T-helper 17 cell (primary cell): Measurements from ENCODE around the gene SLC24A4. TPM values are rescaled to one million over a fixed set of nuclear protein-coding genes. Genes with fewer than 3 reads are reported as not detected.

Source experiments
- ATAC-seq: fragments of 150-1000 bp; cut with Tn5 transposase; 2 replicates; pipeline ENCODE4 v1.10.0; 2021; ENCODE audit warnings: mild to moderate bottlenecking, moderate library complexity
- DNase-seq, 3 donors: peaks; one replicate each; pipeline versions ENCODE4 v3.0.0 to v3.0.0-alpha.2; 2020 to 2021
- H3K9me3 ChIP-seq: one replicate; pipeline ENCODE4 v1.7.0; 2013; ENCODE audit warnings: low read length, mild to moderate bottlenecking; ENCODE audit not compliant: control insufficient read depth, poor library complexity, severe bottlenecking
- H3K27ac Mint-ChIP-seq: one replicate; pipeline ENCODE4 v1.8.0; 2022; ENCODE audit warnings: mild to moderate bottlenecking, moderate library complexity, mixed read lengths
- H3K27me3 Mint-ChIP-seq: one replicate; pipeline ENCODE4 v1.8.0; 2022; ENCODE audit warnings: mixed read lengths
- H3K36me3 Mint-ChIP-seq: one replicate; pipeline ENCODE4 v1.8.0; 2022; ENCODE audit warnings: low read depth, mixed read lengths
- H3K4me1 Mint-ChIP-seq: one replicate; pipeline ENCODE4 v1.8.0; 2022; ENCODE audit warnings: mild to moderate bottlenecking, mixed read lengths
- H3K4me3 Mint-ChIP-seq: one replicate; pipeline ENCODE4 v1.8.0; 2022; ENCODE audit warnings: mild to moderate bottlenecking, moderate library complexity, mixed read lengths
- total RNA-seq, 4 donors: library from RNA in 2 of 4; stranded (reverse) in 2 of 4; gene quantifications; one replicate each; pipeline ENCODE4 v1.2.3 and lab custom pipeline; 2022 to 2026

The SLC24A4 gene
- total RNA-seq, 2 donors from 2014 or later, result 0.55 to 2.0 TPM

DNA sequence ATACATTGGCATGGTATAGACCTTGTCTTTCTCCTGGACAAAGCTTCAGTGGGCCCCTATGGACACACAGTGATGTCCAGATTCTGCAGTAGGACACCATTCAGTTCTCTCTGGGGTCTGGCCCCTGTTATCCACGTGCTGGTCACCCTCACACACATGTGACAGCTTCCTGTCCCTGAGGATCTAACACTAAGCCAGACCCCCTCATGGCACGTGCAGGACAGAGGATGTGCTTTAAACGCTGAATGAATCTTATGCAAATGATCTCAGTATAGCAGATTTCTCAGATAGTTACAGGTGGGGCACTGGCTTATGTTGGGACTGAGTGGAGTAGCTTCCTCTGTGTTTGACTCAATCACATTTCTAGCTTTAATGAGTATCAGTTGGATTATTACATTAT lies 33.7 kb downstream of the SLC24A4 start:
- DNase-seq, result no peak
- no peak for ATAC-seq
- peaks cover 51% of the 10 kb centered on the region for H3K27me3 Mint-ChIP-seq
- no peak overlapping the region for H3K27ac Mint-ChIP-seq
- H3K9me3 ChIP-seq, result no peaks in the 10 kb centered on the region
- H3K36me3 Mint-ChIP-seq, result no peaks in the 10 kb centered on the region
- H3K4me3 Mint-ChIP-seq, result no peak overlapping the region
- H3K4me1 Mint-ChIP-seq, result no peaks in the 10 kb centered on the region

DNA sequence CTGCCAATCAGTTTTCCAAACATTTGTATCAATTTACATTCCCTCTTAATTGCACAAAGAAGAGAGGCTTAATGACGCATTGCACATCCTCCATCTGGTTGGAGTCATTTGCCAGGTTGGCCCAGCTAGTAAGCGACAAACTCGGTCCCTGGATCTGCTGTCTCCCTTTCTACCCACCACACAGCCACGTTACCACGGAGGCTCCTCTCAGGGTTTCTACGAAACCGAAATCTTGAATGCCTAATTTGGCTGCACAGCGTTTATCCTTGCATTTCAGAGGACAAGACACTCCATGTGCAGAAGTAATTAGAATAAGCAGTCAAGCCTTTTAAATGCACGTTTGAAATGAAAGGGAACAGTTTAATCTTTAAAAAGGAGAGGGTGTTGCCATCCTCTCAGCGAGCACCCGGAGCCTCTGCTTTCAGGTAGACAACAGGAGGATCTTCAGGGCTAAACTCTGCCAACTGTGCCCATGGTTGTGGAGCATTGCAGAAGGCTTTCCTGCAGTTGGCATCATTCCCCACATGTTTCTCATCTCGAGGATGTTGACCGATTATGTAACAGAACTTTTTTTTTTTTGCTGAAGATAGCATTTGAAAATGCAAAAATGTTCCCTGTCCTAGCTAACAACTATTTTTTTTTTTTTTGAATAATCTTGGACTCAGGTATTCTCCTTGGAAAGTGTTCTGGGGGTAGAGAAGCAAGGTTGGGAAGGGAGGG lies 37.8 kb downstream of the SLC24A4 start:
- Mint-ChIP-seq H3K27me3 (peaks cover 82% of the 10 kb centered on the region), H3K4me3 (no peak overlapping the region), H3K27ac (no peak overlapping the region), H3K4me1 (peaks cover 2% of the 10 kb centered on the region), H3K36me3 (peaks cover 4% of the 10 kb centered on the region)
- no peak for ATAC-seq
- no peaks in the 10 kb centered on the region for H3K9me3 ChIP-seq
- no peak for DNase-seq

DNA sequence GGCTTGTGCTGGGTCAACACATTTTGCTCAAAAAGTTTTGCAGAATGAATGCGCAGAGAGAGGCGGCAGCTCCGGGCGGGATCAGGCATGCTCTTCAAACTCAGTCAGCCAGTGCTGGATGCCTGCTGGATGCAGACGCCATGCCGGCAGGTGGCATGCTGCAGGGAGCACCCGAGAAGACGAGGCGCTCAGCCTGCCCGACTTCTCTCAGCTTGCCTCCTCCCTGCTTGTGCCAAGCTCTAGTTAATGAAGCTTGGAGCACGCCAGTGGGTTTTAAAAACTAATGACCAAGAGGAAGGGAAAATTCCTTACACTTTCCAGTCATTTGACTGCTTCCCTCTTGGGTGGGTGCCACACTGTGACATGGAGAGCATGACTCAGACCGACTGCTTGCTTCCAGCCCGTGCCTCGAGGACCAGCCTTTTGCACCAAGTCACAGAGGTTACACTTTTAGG lies 39.8 kb downstream of the SLC24A4 start:
- Mint-ChIP-seq H3K27ac (no peak overlapping the region), H3K27me3 (peaks cover 77% of the 10 kb centered on the region), H3K4me1 (peaks cover 2% of the 10 kb centered on the region), H3K4me3 (no peak overlapping the region), H3K36me3 (peaks cover 4% of the 10 kb centered on the region)
- ATAC-seq, result no peak
- DNase-seq, result no peak
- H3K9me3 ChIP-seq, result no peaks in the 10 kb centered on the region

GRCh38 chr14:92366237-92366636 lies 43.3 kb downstream of the SLC24A4 start:
- no peak overlapping the region for H3K27ac Mint-ChIP-seq
- H3K4me3 Mint-ChIP-seq, result no peak overlapping the region
- ATAC-seq, result no peak
- H3K4me1 Mint-ChIP-seq, result peaks cover 2% of the 10 kb centered on the region
- DNase-seq, result no peak
- H3K27me3 Mint-ChIP-seq, result peaks cover 70% of the 10 kb centered on the region
- no peaks in the 10 kb centered on the region for H3K9me3 ChIP-seq
- peaks cover 4% of the 10 kb centered on the region for H3K36me3 Mint-ChIP-seq

DNA sequence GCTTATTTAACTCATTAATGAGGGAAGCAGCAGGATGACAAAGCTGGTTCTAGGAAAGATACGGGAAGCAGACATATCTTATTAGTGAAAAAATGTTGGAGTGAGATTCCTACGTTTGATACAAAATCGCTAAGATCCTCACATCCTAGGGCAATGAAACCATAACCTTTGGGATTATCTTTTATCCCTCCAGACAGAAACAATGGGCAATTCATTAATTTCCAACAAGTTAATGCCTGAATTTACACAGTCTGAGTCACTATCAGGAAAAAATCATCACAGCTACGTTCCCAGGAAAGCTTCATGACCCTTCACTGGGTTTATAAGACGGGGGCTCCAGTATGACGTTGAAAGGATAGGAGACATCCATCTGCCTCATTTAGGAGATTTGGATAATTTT lies 45.0 kb downstream of the SLC24A4 start:
- DNase-seq, result no peak
- no peaks in the 10 kb centered on the region for H3K9me3 ChIP-seq
- no peak overlapping the region for H3K27ac Mint-ChIP-seq
- peaks cover 2% of the 10 kb centered on the region for H3K36me3 Mint-ChIP-seq
- no peak for ATAC-seq
- peaks cover 2% of the 10 kb centered on the region for H3K4me1 Mint-ChIP-seq
- peaks cover 55% of the 10 kb centered on the region for H3K27me3 Mint-ChIP-seq
- H3K4me3 Mint-ChIP-seq, result no peak overlapping the region

DNA sequence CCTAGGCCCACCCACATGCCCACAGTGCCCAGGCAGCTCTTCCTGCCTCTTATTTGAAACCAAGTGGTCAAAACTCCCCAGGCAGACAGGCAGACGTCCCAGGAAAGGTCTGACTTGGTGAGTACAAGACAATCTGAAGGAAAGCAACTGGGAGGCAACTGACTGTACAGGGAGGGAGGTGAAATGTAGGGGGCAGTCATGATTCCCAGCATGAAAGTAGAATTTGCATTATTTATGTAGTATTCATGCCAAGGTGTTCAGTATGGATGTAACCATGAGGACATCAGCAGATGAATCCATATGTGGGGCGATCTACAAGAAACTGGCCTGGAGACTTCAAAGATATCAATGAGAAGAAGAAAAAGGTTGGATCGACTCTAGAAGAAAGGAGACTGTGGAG lies 46.1 kb downstream of the SLC24A4 start:
- H3K9me3 ChIP-seq, result no peaks in the 10 kb centered on the region
- H3K27ac Mint-ChIP-seq, result no peak overlapping the region
- DNase-seq, result no peak
- peaks cover 44% of the 10 kb centered on the region for H3K27me3 Mint-ChIP-seq
- peak overlapping the region; percentile 19 for H3K4me3 Mint-ChIP-seq
- no peaks in the 10 kb centered on the region for H3K36me3 Mint-ChIP-seq
- peaks cover 2% of the 10 kb centered on the region for H3K4me1 Mint-ChIP-seq
- ATAC-seq, result no peak

GRCh38 chr14:92372230-92372629 lies 49.3 kb downstream of the SLC24A4 start:
- no peaks in the 10 kb centered on the region for H3K4me1 Mint-ChIP-seq
- peaks cover 23% of the 10 kb centered on the region for H3K27me3 Mint-ChIP-seq
- no peaks in the 10 kb centered on the region for H3K9me3 ChIP-seq
- H3K27ac Mint-ChIP-seq, result no peak overlapping the region
- DNase-seq, result no peak
- no peak for ATAC-seq
- no peaks in the 10 kb centered on the region for H3K36me3 Mint-ChIP-seq
- H3K4me3 Mint-ChIP-seq, result no peak overlapping the region

- H3K27ac Mint-ChIP-seq, result no peak overlapping the region
Observed at GRCh38 chr14:92373336-92373735, 50.4 kb downstream of the SLC24A4 start.

GRCh38 chr14:92380131-92380530 lies 57.2 kb downstream of the SLC24A4 start:
- Mint-ChIP-seq H3K4me3 (no peak overlapping the region), H3K27me3 (peaks cover 16% of the 10 kb centered on the region), H3K4me1 (no peaks in the 10 kb centered on the region), H3K27ac (no peak overlapping the region), H3K36me3 (no peaks in the 10 kb centered on the region)
- no peaks in the 10 kb centered on the region for H3K9me3 ChIP-seq
- DNase-seq, result no peak
- no peak for ATAC-seq

More at GRCh38 chr14:92373336-92373735, 50.4 kb downstream of the SLC24A4 start:
- Mint-ChIP-seq H3K36me3 (no peaks in the 10 kb centered on the region), H3K4me3 (no peak overlapping the region), H3K4me1 (no peaks in the 10 kb centered on the region), H3K27me3 (peaks cover 16% of the 10 kb centered on the region)
- ATAC-seq, result no peak
- H3K9me3 ChIP-seq, result no peaks in the 10 kb centered on the region
- DNase-seq, result no peak

DNA sequence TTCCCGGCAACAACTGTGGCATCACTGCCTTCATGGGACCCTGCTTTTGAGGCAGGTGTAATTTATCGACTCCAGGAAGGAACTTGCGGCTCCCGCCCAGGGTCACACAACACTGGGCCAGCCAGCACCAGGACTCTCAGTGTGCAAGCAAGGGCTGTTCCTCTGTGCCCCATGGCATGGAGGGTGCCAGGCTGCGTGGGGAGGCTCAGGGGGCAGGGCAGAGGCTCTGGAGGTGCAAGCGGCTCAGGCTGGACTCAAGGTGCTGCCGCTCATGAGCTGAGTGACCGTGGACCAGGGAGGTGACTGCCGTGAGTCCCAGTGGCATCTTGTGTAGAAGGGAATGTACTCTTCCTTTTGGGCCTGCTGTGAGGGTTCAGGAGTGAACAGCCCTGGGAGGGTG lies 57.6 kb downstream of the SLC24A4 start:
- Mint-ChIP-seq H3K27me3 (peaks cover 16% of the 10 kb centered on the region), H3K4me1 (no peaks in the 10 kb centered on the region), H3K36me3 (no peaks in the 10 kb centered on the region), H3K4me3 (no peak overlapping the region), H3K27ac (no peak overlapping the region)
- no peak for ATAC-seq
- no peaks in the 10 kb centered on the region for H3K9me3 ChIP-seq
- DNase-seq, result no peak

GRCh38 chr14:92382677-92383076 lies 59.7 kb downstream of the SLC24A4 start:
- ATAC-seq (no peak), DNase-seq (no peak)
- no peak overlapping the region for H3K4me3 Mint-ChIP-seq
- H3K27me3 Mint-ChIP-seq, result peaks cover 11% of the 10 kb centered on the region
- H3K9me3 ChIP-seq, result no peaks in the 10 kb centered on the region
- no peaks in the 10 kb centered on the region for H3K36me3 Mint-ChIP-seq
- H3K27ac Mint-ChIP-seq, result no peak overlapping the region
- no peaks in the 10 kb centered on the region for H3K4me1 Mint-ChIP-seq

- no peaks in the 10 kb centered on the region for H3K4me1 Mint-ChIP-seq
- no peaks in the 10 kb centered on the region for H3K36me3 Mint-ChIP-seq
- no peak for ATAC-seq
- H3K4me3 Mint-ChIP-seq, result no peak overlapping the region
- H3K27ac Mint-ChIP-seq, result no peak overlapping the region
- no peak for DNase-seq
- H3K27me3 Mint-ChIP-seq, result peaks cover 16% of the 10 kb centered on the region
- H3K9me3 ChIP-seq, result no peaks in the 10 kb centered on the region
Observed at GRCh38 chr14:92383805-92384204, 60.8 kb downstream of the SLC24A4 start.

DNA sequence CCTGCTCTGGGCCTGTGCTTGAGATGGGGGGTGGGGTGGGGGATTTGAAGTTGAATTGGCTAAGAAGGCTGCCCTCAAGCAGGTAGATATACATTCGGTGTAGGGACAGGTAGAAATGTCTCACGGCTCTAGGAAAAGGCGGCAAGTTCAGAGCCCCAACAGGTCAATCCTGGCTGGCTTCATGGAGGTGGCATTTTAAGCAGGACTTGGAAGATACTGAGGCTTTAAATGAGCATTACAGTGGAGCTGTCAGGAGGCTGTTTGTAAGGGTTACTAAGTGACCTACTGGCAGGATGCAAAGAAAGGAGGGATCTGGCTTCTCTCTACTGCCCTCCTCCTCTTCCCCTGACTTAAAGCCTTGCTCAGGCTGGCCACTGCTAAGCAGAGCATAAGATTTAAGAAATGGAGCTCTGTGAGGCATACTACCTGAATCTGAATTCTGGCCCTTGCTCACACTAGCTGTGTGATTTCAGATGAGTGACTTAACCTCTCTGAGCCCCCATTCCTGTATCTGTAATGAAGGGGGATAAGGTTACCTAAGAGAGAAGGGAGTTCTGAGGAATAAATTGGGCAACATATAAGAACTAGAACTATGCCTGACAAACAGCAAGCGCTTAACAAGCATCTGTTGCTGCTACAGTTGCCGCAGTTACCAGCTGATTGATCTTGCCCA lies 61.6 kb downstream of the SLC24A4 start:
- no peak overlapping the region for H3K27ac Mint-ChIP-seq
- ATAC-seq (no peak), DNase-seq (no peak)
- H3K27me3 Mint-ChIP-seq, result peaks cover 16% of the 10 kb centered on the region
- no peaks in the 10 kb centered on the region for H3K9me3 ChIP-seq
- H3K36me3 Mint-ChIP-seq, result no peaks in the 10 kb centered on the region
- no peak overlapping the region for H3K4me3 Mint-ChIP-seq
- H3K4me1 Mint-ChIP-seq, result peaks cover under 1% of the 10 kb centered on the region

GRCh38 chr14:92385561-92385960 lies 62.6 kb downstream of the SLC24A4 start:
- Mint-ChIP-seq H3K4me1 (peaks cover 2% of the 10 kb centered on the region), H3K27me3 (peaks cover 16% of the 10 kb centered on the region)

More at GRCh38 chr14:92385561-92385960, 62.6 kb downstream of the SLC24A4 start:
- H3K4me3 Mint-ChIP-seq, result no peak overlapping the region
- no peak overlapping the region for H3K27ac Mint-ChIP-seq
- ATAC-seq, result no peak
- H3K36me3 Mint-ChIP-seq, result no peaks in the 10 kb centered on the region
- no peaks in the 10 kb centered on the region for H3K9me3 ChIP-seq
- no peak for DNase-seq
